PFSK-1 (cell line): ENCODE data around the gene BTBD10.

Experiments used
- FOXP2 ChIP-seq: optimal IDR thresholded peaks from 2 replicates; pipeline ENCODE3; 2011; ENCODE audit warnings: borderline replicate concordance, control low read depth, inconsistent platforms; ENCODE audit not compliant: insufficient read depth; ENCODE audit errors: extremely low read length, extremely low read depth
- POLR2AphosphoS5 ChIP-seq: IDR thresholded peaks from 2 replicates; pipeline ENCODE4 v1.6.1; 2012; ENCODE audit warnings: low read depth, mild to moderate bottlenecking, control low read depth, low read length, moderate library complexity
- REST ChIP-seq, 2 experiments: IDR thresholded peaks; 2 replicates each; pipeline versions ENCODE4 v1.6.1 to v1.8.0; 2011 to 2012; ENCODE audit warnings: low read depth in 2 of 2, low read length in 2 of 2, control low read depth in 1 of 2, inconsistent platforms in 1 of 2, mild to moderate bottlenecking in 1 of 2, moderate library complexity in 1 of 2; ENCODE audit not compliant: insufficient read depth in 1 of 2
- SIN3A ChIP-seq: IDR thresholded peaks from 2 replicates; pipeline ENCODE4 v1.6.1; 2012; ENCODE audit warnings: mild to moderate bottlenecking, low read length, moderate library complexity, borderline replicate concordance; ENCODE audit not compliant: insufficient read depth
- TAF1 ChIP-seq: IDR thresholded peaks from 2 replicates; pipeline ENCODE4 v1.6.1; 2012; ENCODE audit warnings: low read length, control low read depth, borderline replicate concordance; ENCODE audit not compliant: insufficient read depth

BTBD10 gene

GRCh38 chr11:13382751-13383150 lies 80.3 kb downstream of the BTBD10 start:
- TF ChIP-seq FOXP2: no peak
- no peak for TF ChIP-seq SIN3A
- TF ChIP-seq TAF1: no peak
- no peak for TF ChIP-seq REST (IDR thresholded peaks at IDR 0.05; ENCODE audit: insufficient read depth in 1 of 2, low read depth in 2 of 2, low read length in 2 of 2)
- TF ChIP-seq POLR2AphosphoS5: no peak

- no peak for TF ChIP-seq FOXP2
- TF ChIP-seq POLR2AphosphoS5: no peak
- TF ChIP-seq REST (IDR thresholded peaks at IDR 0.05; ENCODE audit: insufficient read depth in 1 of 2, low read depth in 2 of 2, low read length in 2 of 2): no peak
- TF ChIP-seq TAF1: no peak
- TF ChIP-seq SIN3A: no peak
Measured at GRCh38 chr11:13380731-13381130, 82.3 kb downstream of the BTBD10 start.

GRCh38 chr11:13378316-13378715 lies 84.7 kb downstream of the BTBD10 start:
- TF ChIP-seq REST (IDR thresholded peaks at IDR 0.05; ENCODE audit: insufficient read depth in 1 of 2, low read depth in 2 of 2, low read length in 2 of 2) (no peak), FOXP2 (no peak), POLR2AphosphoS5 (no peak), SIN3A (no peak), TAF1 (no peak)

- no peak for TF ChIP-seq TAF1
- TF ChIP-seq FOXP2: no peak
- TF ChIP-seq SIN3A: no peak
- TF ChIP-seq POLR2AphosphoS5: no peak
- no peak for TF ChIP-seq REST (IDR thresholded peaks at IDR 0.05; ENCODE audit: insufficient read depth in 1 of 2, low read depth in 2 of 2, low read length in 2 of 2)
Measured at GRCh38 chr11:13376838-13377237, 86.2 kb downstream of the BTBD10 start.

- TF ChIP-seq REST (IDR thresholded peaks at IDR 0.05; ENCODE audit: insufficient read depth in 1 of 2, low read depth in 2 of 2, low read length in 2 of 2): no peak
- TF ChIP-seq TAF1: no peak
- TF ChIP-seq POLR2AphosphoS5: no peak
- no peak for TF ChIP-seq SIN3A
- TF ChIP-seq FOXP2: no peak
Measured at GRCh38 chr11:13376402-13376801, 86.6 kb downstream of the BTBD10 start.
